Measurements from ENCODE around the gene PLEKHA4.
"Not testable (repeated sequence)": the region's sequence is repeated elsewhere in the genome, so short reads cannot be mapped to it uniquely, and the experiment has no call there.

Gene PLEKHA4

DNA sequence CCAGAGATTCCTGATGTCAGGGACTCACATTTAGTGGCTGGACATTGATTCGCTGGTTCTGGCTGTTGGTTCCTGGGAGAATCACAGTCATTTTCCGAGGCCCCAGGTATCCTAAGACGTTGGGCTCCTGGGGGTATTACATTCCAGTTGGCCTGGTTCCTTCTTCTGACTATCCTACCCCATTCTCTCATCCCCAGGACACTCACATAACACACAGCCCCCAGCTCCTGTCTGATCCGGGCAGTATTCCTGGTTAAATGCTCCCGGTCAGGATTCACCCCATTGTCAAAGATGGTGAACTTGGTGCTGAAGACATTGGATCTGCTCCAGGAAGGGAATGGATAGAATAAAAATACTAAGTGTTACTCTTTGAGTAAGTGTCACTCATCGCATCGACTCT lies 15.3 kb upstream of the PLEKHA4 start:
- no peak for DNase-seq

DNA sequence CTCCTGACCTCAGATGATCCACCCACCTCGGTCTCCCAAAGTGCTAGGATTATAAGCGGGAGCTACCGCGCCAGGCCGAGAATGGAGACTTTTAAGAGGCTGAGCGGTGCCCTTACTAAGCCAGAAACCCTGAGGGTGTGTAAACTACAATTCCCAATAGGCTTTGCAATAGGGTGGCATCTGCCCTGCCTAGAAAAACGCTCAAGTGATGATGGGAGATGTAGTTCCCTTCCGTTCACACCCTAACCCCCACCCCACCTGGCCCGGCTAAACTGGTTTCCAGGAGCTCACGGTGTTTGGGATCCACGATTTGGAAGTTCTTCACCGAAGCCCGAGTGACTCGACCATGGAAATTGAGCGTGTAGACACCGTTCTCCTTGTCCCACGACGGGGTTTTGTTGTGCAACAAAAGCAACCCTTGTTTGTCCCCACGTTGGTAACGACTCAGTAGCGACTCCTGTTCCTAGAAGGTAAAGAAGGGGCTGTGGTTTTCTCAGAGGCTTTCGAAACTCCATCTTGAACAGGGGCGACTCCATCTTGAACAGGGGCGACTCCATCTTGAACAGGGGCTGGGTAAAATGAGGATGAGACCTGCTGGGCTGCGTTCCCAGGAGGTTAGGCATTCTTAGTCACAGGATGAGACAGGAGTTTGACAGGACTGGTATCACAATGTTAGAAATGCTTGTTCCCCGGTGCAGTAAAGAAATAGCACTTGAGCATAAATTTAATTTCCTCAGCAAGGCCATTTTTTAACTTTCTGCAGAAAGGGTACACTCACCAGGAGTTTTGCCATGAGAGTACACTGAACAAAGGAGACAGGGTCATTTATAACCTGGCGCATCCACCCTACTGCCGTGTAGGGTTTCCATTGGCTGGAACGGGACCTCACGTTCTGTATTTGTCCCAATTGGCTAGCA lies 13.6 kb upstream of the PLEKHA4 start:
- DNase-seq = no peak

DNA sequence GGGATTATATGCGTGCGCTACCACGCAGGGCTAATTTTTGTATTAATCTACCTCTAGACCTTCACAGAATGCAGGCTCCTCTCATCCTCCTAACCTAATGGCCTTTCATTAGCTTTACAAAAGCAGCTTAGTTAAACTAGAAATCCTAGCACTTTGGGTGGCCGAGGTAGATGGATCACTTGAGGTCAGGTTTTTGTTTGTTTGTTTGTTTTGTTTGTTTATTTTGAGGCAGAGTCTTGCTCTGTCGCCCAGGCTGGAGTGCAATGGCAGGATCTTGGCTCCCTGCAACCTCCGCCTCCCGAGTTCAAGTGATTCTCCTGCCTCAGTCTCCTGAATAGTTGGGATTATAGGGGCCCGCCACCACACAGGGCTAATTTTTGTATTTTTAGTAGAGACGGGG lies 11.3 kb upstream of the PLEKHA4 start:
- DNase-seq = not testable (repeated sequence)

DNA sequence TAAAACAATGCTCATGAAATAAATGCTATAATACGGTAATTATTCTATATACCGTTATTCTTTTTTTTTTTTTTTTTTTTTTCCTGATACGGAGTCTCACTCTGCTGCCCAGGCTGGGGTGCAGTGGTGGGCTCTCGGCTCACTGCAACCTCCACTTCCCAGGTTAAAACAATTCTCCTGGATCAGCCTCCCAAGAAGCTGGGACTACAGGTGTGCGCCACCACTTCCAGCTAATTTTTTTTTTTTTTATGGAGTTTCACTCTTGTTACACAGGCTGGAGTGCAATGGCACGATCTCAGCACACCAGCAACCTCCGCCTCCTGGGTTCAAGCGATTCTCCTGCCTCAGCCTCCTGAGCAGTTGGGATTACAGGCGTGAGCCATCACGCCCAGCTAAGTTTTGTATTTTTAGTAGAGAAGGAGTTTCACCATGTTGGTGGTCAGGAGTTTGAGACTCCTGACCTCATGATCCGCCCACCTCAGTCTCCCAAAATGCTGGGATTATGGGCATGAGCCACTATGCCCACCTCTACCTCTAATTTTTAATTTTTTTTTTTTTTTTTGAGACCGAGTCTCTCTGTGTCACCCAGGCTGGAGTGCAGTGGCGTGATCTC lies 10.7 kb upstream of the PLEKHA4 start:
- DNase-seq = no peak

- DNase-seq = no peak
These were observed 10.0 kb upstream of the PLEKHA4 start for GRCh38 chr19:48878196-48879024.

DNA sequence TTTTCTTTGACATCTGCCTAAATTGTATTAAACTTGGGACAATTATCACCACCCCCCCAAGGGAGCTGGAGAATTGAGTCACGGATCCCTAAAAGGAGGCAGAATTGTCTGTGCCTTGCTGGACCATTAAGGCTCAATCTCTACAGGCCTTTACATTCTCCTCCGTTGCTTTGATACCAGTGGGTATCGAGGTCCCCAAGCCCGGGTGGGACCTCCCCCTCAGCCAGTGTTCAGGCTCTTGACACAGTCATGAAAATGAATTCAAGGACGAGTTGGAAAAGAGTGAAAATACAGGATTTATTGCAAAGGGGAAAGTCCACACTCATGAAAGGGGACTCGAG lies 9.4 kb upstream of the PLEKHA4 start:
- DNase-seq = no peak

DNA sequence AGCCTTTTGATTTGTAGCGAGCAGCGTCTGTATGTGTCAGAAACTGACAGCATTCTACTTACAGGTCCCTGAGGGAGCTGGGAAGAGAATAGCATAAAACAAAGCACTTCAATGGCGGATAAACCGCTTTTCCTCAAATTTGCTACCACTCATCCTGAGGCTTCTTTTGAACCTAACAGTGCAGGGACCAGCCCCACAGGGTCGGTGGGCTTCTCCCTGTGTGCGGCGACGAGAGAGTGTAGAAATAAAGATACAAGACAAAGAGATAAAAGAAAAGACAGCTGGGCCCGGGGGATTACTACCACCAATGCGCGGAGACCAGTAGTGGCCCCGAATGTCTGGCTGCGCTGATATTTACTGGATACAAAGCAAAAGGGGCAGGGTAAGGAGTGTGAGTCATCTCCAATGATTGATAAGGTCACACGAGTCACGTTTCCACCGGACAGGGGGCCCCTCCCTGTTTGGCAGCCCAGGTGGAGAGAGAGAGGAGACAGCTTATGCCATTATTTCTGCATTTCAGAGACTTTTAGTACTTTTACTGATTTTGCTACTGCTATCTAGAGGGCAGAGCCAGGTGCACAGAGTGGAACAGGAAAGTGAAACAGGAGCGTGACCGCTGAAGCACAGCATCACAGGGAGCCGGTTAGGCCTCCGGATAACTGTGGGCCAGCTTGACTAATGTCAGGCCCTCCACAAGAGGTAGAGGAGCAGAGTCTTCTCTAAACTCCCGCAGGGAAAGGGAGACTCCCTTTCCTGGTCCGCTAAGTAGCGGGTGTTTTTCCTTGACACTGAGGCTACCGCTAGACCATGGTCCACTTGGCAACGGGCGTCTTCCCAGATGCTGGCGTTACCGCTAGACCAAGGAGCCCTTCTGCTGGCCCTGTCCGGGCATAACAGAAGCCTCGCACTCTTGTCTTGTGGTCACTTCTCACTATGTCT lies 7.9 kb upstream of the PLEKHA4 start:
- DNase-seq = not testable (repeated sequence)

- DNase-seq = no peak
These were observed 6.1 kb upstream of the PLEKHA4 start for GRCh38 chr19:48874303-48875135.

DNA sequence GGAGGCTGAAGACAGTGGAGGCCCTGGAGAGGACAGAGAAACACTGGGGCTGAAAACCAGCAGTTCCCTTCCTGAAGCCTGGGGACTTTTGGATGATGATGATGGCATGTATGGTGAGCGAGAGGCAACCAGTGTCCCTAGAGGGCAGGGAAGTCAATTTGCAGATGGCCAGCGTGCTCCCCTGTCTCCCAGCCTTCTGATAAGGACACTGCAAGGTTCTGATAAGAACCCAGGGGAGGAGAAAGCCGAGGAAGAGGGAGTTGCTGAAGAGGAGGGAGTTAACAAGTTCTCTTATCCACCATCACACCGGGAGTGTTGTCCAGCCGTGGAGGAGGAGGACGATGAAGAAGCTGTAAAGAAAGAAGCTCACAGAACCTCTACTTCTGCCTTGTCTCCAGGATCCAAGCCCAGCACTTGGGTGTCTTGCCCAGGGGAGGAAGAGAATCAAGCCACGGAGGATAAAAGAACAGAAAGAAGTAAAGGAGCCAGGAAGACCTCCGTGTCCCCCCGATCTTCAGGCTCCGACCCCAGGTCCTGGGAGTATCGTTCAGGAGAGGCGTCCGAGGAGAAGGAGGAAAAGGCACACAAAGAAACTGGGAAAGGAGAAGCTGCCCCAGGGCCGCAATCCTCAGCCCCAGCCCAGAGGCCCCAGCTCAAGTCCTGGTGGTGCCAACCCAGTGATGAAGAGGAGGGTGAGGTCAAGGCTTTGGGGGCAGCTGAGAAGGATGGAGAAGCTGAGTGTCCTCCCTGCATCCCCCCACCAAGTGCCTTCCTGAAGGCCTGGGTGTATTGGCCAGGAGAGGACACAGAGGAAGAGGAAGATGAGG lies 5.3 kb upstream of the PLEKHA4 start:
- no peak for DNase-seq

- no peak for DNase-seq
These were observed 4.6 kb upstream of the PLEKHA4 start for GRCh38 chr19:48872884-48873475.

GRCh38 chr19:48872182-48872883 lies 3.9 kb upstream of the PLEKHA4 start, which contains the start of gene PPP1R15A:
PPP1R15A (plus strand) TSS chr19:48872421; CDS start chr19:48873234, 813 bp downstream.
- no peak for DNase-seq

DNA sequence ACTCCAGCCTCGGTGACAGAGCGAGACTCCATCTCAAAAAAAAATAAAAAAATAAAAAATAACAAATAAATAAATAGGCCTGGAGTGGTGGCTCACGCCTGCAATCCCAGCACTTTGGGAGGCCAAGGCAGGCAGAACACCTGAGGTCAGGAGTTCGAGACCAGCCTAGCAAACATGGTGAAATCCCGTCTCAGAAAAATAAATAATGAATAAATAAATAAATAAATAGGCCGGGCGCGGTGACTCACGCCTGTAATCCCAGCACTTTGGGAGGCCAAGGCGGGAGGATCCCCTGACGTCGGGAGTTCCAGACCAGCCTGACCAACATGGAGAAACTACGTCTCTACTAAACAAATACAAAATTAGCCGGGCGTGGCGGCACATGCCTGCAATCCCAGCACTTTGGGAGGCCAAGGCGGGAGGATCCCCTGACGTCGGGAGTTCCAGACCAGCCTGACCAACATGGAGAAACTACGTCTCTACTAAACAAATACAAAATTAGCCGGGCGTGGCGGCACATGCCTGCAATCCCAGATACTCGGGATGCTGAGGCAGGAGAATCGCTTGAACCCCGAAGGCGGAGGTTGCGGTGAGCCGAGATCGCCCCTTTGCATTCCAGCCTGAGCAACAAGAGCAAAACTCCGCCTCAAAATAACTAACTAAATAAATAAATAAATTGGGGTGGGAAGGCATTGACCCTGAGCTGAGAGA lies 3.2 kb upstream of the PLEKHA4 start:
- not testable (repeated sequence) for DNase-seq

GRCh38 chr19:48870048-48870447 lies 1.6 kb upstream of the PLEKHA4 start:
- no peak for DNase-seq

- no peak for DNase-seq
These were observed 687 bp downstream of the PLEKHA4 start for GRCh38 chr19:48867746-48868113.

DNA sequence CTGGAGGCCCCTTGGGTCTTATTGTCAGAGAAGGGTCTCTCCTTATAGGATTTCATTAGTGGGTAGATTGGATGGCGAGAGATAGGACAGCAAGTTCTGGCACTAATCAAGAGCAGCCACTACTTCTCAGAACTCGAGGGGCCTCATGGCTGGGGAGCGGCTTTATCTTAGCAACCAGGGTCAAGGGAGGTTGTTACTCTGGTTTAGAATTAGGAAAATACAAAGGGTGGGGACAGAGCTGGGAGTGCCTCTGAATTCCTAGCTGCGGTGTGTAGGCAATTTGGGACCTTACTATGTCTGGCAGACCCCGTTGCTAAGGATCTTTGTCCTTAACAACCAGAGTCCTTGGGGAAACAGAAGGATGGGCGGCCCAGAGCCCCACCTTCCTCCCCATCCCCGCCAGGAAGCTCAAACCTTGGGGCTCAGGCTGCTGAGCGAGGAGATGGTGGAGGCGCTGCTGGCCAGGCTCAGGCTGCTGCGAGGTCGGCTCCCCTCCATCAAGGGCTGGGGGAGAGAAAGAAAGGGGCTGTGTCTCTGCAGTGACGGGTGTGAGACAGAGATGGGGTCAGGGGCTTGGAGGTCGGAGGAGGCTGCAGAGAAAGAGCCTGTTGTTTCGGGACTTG lies 1.2 kb downstream of the PLEKHA4 start:
- no peak for DNase-seq

- DNase-seq = no peak
These were observed 1.7 kb downstream of the PLEKHA4 start for GRCh38 chr19:48866692-48867091.

DNA sequence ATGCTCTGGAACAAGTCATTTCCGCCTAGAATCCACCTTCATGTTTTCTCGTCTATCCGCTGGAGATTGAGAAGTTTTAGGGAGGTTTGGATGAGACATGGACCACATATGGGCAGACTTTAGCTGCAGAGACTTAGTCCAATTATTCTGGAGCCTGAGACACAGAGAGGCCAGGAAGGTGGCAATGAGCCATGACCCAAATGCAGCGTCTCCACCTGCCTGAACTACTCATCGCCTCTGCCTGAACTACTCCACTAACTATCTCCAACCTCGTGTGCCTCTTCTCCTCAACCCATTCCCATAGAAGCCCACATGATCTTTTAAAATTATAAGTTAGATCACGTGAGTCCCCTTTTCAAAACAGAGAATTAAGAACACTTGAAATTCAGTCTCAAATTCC lies 5.6 kb downstream of the PLEKHA4 start:
- no peak for DNase-seq

GRCh38 chr19:48861313-48861712 lies 7.1 kb downstream of the PLEKHA4 start:
- DNase-seq = no peak

Measured in cortex of kidney (tissue), 1 donor.